HS-5 (cell line): ENCODE results near the gene GSAP.
"Not testable (repeated sequence)": the region's sequence is repeated elsewhere in the genome, so short reads cannot be mapped to it uniquely, and the experiment has no call there.

Experiments
- DNase-seq: peaks from one replicate; pipeline ENCODE4 v3.0.0-alpha.2; 2012; ENCODE audit warnings: low read depth

The GSAP gene

GRCh38 chr7:77415823-77416620 is at the start of gene GSAP:
GSAP (minus strand) TSS chr7:77416349; CDS start chr7:77416321, 28 bp downstream.
- no peak for DNase-seq

- DNase-seq, result no peak
Measured at GRCh38 chr7:77465256-77465655, 49.1 kb upstream of the GSAP start.

GRCh38 chr7:77464589-77464988 is 48.4 kb upstream of the GSAP start:
- DNase-seq, result no peak

GRCh38 chr7:77463632-77464031 is 47.5 kb upstream of the GSAP start:
- peak; percentile 68 for DNase-seq

GRCh38 chr7:77461842-77462241 is 45.7 kb upstream of the GSAP start:
- DNase-seq, result no peak

- DNase-seq, result no peak
Measured at GRCh38 chr7:77461246-77461645, 45.1 kb upstream of the GSAP start.

GRCh38 chr7:77460057-77460486 is 43.9 kb upstream of the GSAP start:
- DNase-seq, result no peak

- no peak for DNase-seq
Measured at GRCh38 chr7:77459311-77459726, 43.2 kb upstream of the GSAP start.

- DNase-seq, result no peak
Measured at GRCh38 chr7:77458786-77459185, 42.6 kb upstream of the GSAP start.

GRCh38 chr7:77457779-77458178 is 41.6 kb upstream of the GSAP start:
- no peak for DNase-seq

- DNase-seq, result no peak
Measured at GRCh38 chr7:77456696-77457095, 40.5 kb upstream of the GSAP start.

- peak; percentile 67 for DNase-seq
Measured at GRCh38 chr7:77455321-77455720, 39.2 kb upstream of the GSAP start.

- no peak for DNase-seq
Measured at GRCh38 chr7:77454802-77455201, 38.7 kb upstream of the GSAP start.

- DNase-seq, result no peak
Measured at GRCh38 chr7:77453531-77453930, 37.4 kb upstream of the GSAP start.

GRCh38 chr7:77451950-77452349 is 35.8 kb upstream of the GSAP start:
- DNase-seq, result not testable (repeated sequence)

GRCh38 chr7:77450613-77451012 is 34.5 kb upstream of the GSAP start:
- no peak for DNase-seq

GRCh38 chr7:77450054-77450453 is 33.9 kb upstream of the GSAP start:
- no peak for DNase-seq

- DNase-seq, result no peak
Measured at GRCh38 chr7:77447616-77448015, 31.5 kb upstream of the GSAP start.

- DNase-seq, result no peak
Measured at GRCh38 chr7:77444123-77444522, 28.0 kb upstream of the GSAP start.

- DNase-seq, result no peak
Measured at GRCh38 chr7:77443042-77443441, 26.9 kb upstream of the GSAP start.

- no peak for DNase-seq
Measured at GRCh38 chr7:77442636-77443035, 26.5 kb upstream of the GSAP start.

GRCh38 chr7:77441046-77441445 is 24.9 kb upstream of the GSAP start:
- no peak for DNase-seq

GRCh38 chr7:77439572-77439971 is 23.4 kb upstream of the GSAP start:
- DNase-seq, result no peak

GRCh38 chr7:77438131-77438530 is 22.0 kb upstream of the GSAP start:
- no peak for DNase-seq
